Measurements from ENCODE around the gene LRPAP1. TPM values are rescaled to one million over a fixed set of nuclear protein-coding genes. Genes with fewer than 3 reads are reported as not detected.

LRPAP1 gene
- total RNA-seq, 4 donors from 2014 or later = 8.8 to 260 (median 164) TPM

- intact Hi-C loops (cut with DNase I; ENCODE audit: low total_unique reads) = no loop called here
- Histone ChIP-seq H3K9me3 (no peaks in the 10 kb centered on the region), H3K36me3 (no peaks in the 10 kb centered on the region), H3K27ac (no peak overlapping the region), H3K27me3 (no peaks in the 10 kb centered on the region), H3K4me1 (no peaks in the 10 kb centered on the region), H3K4me3 (no peak overlapping the region)
- no peak for DNase-seq
- no peak for TF ChIP-seq POLR2A (IDR thresholded peaks at IDR 0.05)
These were observed 7.3 kb downstream of the LRPAP1 start for GRCh38 chr4:3524920-3525319.

GRCh38 chr4:3524349-3524748 is 7.9 kb downstream of the LRPAP1 start:
- peak in 1 of 2 donors; percentile 7 for DNase-seq
- no peaks in the 10 kb centered on the region for H3K36me3 ChIP-seq
- intact Hi-C loops (cut with DNase I; ENCODE audit: low total_unique reads) = no loop called here

GRCh38 chr4:3523628-3524221 is 8.5 kb downstream of the LRPAP1 start:
- Histone ChIP-seq H3K4me1 (no peaks in the 10 kb centered on the region), H3K4me3 (no peak overlapping the region), H3K27ac (no peak overlapping the region), H3K36me3 (no peaks in the 10 kb centered on the region), H3K9me3 (no peaks in the 10 kb centered on the region), H3K27me3 (no peaks in the 10 kb centered on the region)
- DNase-seq = peak in 1 of 2 donors; percentile 13
- intact Hi-C loops (cut with DNase I; ENCODE audit: low total_unique reads) = no loop called here
- TF ChIP-seq POLR2A (IDR thresholded peaks at IDR 0.05) (no peak), CTCF (IDR thresholded peaks at IDR 0.05) (no peak)

More at GRCh38 chr4:3524349-3524748, 7.9 kb downstream of the LRPAP1 start:
- TF ChIP-seq CTCF (IDR thresholded peaks at IDR 0.05) = no peak
- no peak for TF ChIP-seq POLR2A (IDR thresholded peaks at IDR 0.05)
- H3K9me3 ChIP-seq = no peaks in the 10 kb centered on the region
- no peak overlapping the region for H3K27ac ChIP-seq
- no peak overlapping the region for H3K4me3 ChIP-seq
- H3K4me1 ChIP-seq = no peaks in the 10 kb centered on the region
- no peaks in the 10 kb centered on the region for H3K27me3 ChIP-seq

GRCh38 chr4:3523146-3523627 is 9.0 kb downstream of the LRPAP1 start:
- Histone ChIP-seq H3K4me3 (no peak overlapping the region), H3K27ac (no peak overlapping the region), H3K27me3 (no peaks in the 10 kb centered on the region), H3K36me3 (no peaks in the 10 kb centered on the region), H3K9me3 (no peaks in the 10 kb centered on the region), H3K4me1 (no peaks in the 10 kb centered on the region)
- DNase-seq = peak in 1 of 2 donors; percentile 5
- intact Hi-C loops (cut with DNase I; ENCODE audit: low total_unique reads) = no loop called here
- TF ChIP-seq POLR2A (IDR thresholded peaks at IDR 0.05) (no peak), CTCF (IDR thresholded peaks at IDR 0.05) (no peak)

GRCh38 chr4:3522651-3523050 is 9.6 kb downstream of the LRPAP1 start:
- DNase-seq = no peak
- intact Hi-C loops (cut with DNase I; ENCODE audit: low total_unique reads) = no loop called here
- H3K36me3 ChIP-seq = no peaks in the 10 kb centered on the region

More at GRCh38 chr4:3522651-3523050, 9.6 kb downstream of the LRPAP1 start:
- Histone ChIP-seq H3K27ac (no peak overlapping the region), H3K4me3 (no peak overlapping the region), H3K27me3 (no peaks in the 10 kb centered on the region), H3K9me3 (no peaks in the 10 kb centered on the region), H3K4me1 (no peaks in the 10 kb centered on the region)
- TF ChIP-seq CTCF (IDR thresholded peaks at IDR 0.05) (no peak), POLR2A (IDR thresholded peaks at IDR 0.05) (no peak)

Measured in uterus (tissue), 4 donors.